Loucy (cell line): ENCODE measurements around the gene CAMTA1.

Experiments
- CTCF ChIP-seq: fragments of 200-600 bp; sonication (generic); conservative IDR thresholded peaks from 2 replicates; pipeline ENCODE4 v1.5.1; 2014; ENCODE audit warnings: mild to moderate bottlenecking, antibody characterized with exemption, low read length
- EZH2phosphoT487 ChIP-seq: fragments of 200-600 bp; IDR thresholded peaks from 2 replicates; pipeline ENCODE4 v1.6.1; 2018; ENCODE audit warnings: antibody characterized with exemption, mild to moderate bottlenecking, moderate library complexity, borderline replicate concordance

GRCh38 chr1:7703321-7704213, 918.3 kb downstream of the CAMTA1 start:
- no peak for TF ChIP-seq CTCF
- TF ChIP-seq EZH2phosphoT487: no peak
